Brain microvascular endothelial cell (primary cell): ENCODE data around the gene MRLN.

Experiments used
- DNase-seq: peaks from one replicate; pipeline ENCODE4 v3.0.0-alpha.2; 2020
- H3K27ac ChIP-seq: fragments of 250-450 bp; sonication (Bioruptor Pico); 2 replicates; pipeline ENCODE4 v1.5.1; 2020; ENCODE audit warnings: mild to moderate bottlenecking, moderate library complexity
- H3K27me3 ChIP-seq: fragments of 250-450 bp; sonication (Bioruptor Pico); replicated peaks from 2 replicates; pipeline ENCODE4 v1.5.1; 2020; ENCODE audit warnings: mild to moderate bottlenecking
- H3K36me3 ChIP-seq: fragments of 250-450 bp; sonication (Bioruptor Pico); replicated peaks from 2 replicates; pipeline ENCODE4 v1.5.1; 2020; ENCODE audit warnings: mild to moderate bottlenecking
- H3K4me3 ChIP-seq: 2 replicates; pipeline ENCODE4 v1.5.1; 2011; ENCODE audit warnings: low read depth, mild to moderate bottlenecking, control low read depth, low read length, moderate library complexity
- CTCF ChIP-seq: IDR thresholded peaks from 2 replicates; pipeline ENCODE4 v1.5.1; 2011; ENCODE audit warnings: low read depth, mild to moderate bottlenecking, moderate library complexity, low read length, control low read depth, inconsistent platforms; ENCODE audit errors: missing control alignments
- in situ Hi-C: cut with HindIII; loops from 2 replicates; pipeline ENCODE4 v1.10.0; 2017; ENCODE audit warnings: low sequenced_read_pairs, low pct_ligation_motif_present

The MRLN gene

GRCh38 chr10:59720377-59720776 lies 32.9 kb downstream of the MRLN start:
- TF ChIP-seq CTCF = no peak
- peaks cover 2% of the 10 kb centered on the region for H3K27me3 ChIP-seq
- no peak for DNase-seq
- no peak overlapping the region for H3K4me3 ChIP-seq
- in situ Hi-C loops = no loop called here
- H3K27ac ChIP-seq = no peak overlapping the region
- no peaks in the 10 kb centered on the region for H3K36me3 ChIP-seq

- DNase-seq = no peak
- H3K4me3 ChIP-seq = no peak overlapping the region
- peaks cover 2% of the 10 kb centered on the region for H3K27me3 ChIP-seq
- no peaks in the 10 kb centered on the region for H3K36me3 ChIP-seq
- TF ChIP-seq CTCF = peak; percentile 25
- no peak overlapping the region for H3K27ac ChIP-seq
- in situ Hi-C loops = no loop called here
Measured at GRCh38 chr10:59719374-59719773, 33.9 kb downstream of the MRLN start.

- TF ChIP-seq CTCF = no peak
Measured at GRCh38 chr10:59718257-59718656, 35.0 kb downstream of the MRLN start.

GRCh38 chr10:59713196-59713821 lies 39.9 kb downstream of the MRLN start:
- no peak overlapping the region for H3K4me3 ChIP-seq
- in situ Hi-C loops = no loop called here
- H3K27ac ChIP-seq = no peak overlapping the region
- no peaks in the 10 kb centered on the region for H3K36me3 ChIP-seq
- TF ChIP-seq CTCF = no peak
- H3K27me3 ChIP-seq = peaks cover 36% of the 10 kb centered on the region
- no peak for DNase-seq

More at GRCh38 chr10:59718257-59718656, 35.0 kb downstream of the MRLN start:
- Histone ChIP-seq H3K36me3 (no peaks in the 10 kb centered on the region), H3K4me3 (no peak overlapping the region), H3K27ac (no peak overlapping the region), H3K27me3 (peaks cover 3% of the 10 kb centered on the region)
- in situ Hi-C loops = no loop called here
- DNase-seq = no peak

- H3K36me3 ChIP-seq = no peaks in the 10 kb centered on the region
- DNase-seq = no peak
- in situ Hi-C loops = no loop called here
- no peak for TF ChIP-seq CTCF
- no peak overlapping the region for H3K4me3 ChIP-seq
- peaks cover 38% of the 10 kb centered on the region for H3K27me3 ChIP-seq
- no peak overlapping the region for H3K27ac ChIP-seq
Measured at GRCh38 chr10:59711871-59712494, 41.3 kb downstream of the MRLN start.
